CD8-positive, alpha-beta memory T cell (primary cell): ENCODE results near the gene SPATA16. TPM values are rescaled to one million over a fixed set of nuclear protein-coding genes. Genes with fewer than 3 reads are reported as not detected.
"Not testable (repeated sequence)": the region's sequence is repeated elsewhere in the genome, so short reads cannot be mapped to it uniquely, and the experiment has no call there.

ENCODE experiments used
- CTCF ChIA-PET: fragments of 350-600 bp; sonication (Branson Sonifier 250); formaldehyde crosslinking; loops from one replicate; lab custom pipeline; 2021; ENCODE audit warnings: antibody characterized with exemption; lab: Charles Lee
- POLR2A ChIA-PET: fragments of 350-600 bp; sonication (Branson Sonifier 250); formaldehyde crosslinking; loops from one replicate; lab custom pipeline; 2021; ENCODE audit warnings: antibody characterized with exemption; lab: Charles Lee
- DNase-seq, 5 donors: peaks; one replicate each; pipeline versions ENCODE4 v3.0.0 to v3.0.0-alpha.2; 2020 to 2022; ENCODE audit warnings: mixed read lengths in 1 of 5
- H3K27ac ChIP-seq: one replicate; pipeline ENCODE4 v1.7.0; 2013; ENCODE audit warnings: low read depth, mild to moderate bottlenecking, low read length, moderate library complexity
- H3K27me3 ChIP-seq: 2 replicates; pipeline ENCODE4 v1.7.0; 2013; ENCODE audit warnings: low read length, mild to moderate bottlenecking; ENCODE audit not compliant: insufficient read depth, poor library complexity, severe bottlenecking
- H3K36me3 ChIP-seq: 2 replicates; pipeline ENCODE4 v1.7.0; 2013; ENCODE audit warnings: mild to moderate bottlenecking, low read length, moderate library complexity; ENCODE audit not compliant: insufficient read depth
- H3K4me1 ChIP-seq: 2 replicates; pipeline ENCODE4 v1.7.0; 2013; ENCODE audit warnings: mild to moderate bottlenecking, low read length, moderate library complexity; ENCODE audit not compliant: insufficient read depth
- H3K4me3 ChIP-seq: 2 replicates; pipeline ENCODE4 v1.7.0; 2013; ENCODE audit warnings: mild to moderate bottlenecking, low read length
- H3K9me3 ChIP-seq: 2 replicates; pipeline ENCODE4 v1.7.0; 2013; ENCODE audit warnings: mild to moderate bottlenecking, low read length
- H3K27ac Mint-ChIP-seq, 8 donors: one replicate each; pipeline ENCODE4 v1.8.0; 2020 to 2021; ENCODE audit warnings: mixed read lengths in 8 of 8, mild to moderate bottlenecking in 6 of 8, inconsistent platforms in 3 of 8, moderate library complexity in 3 of 8
- H3K27me3 Mint-ChIP-seq, 2 donors: one replicate each; pipeline ENCODE4 v1.8.0; 2020 to 2021; ENCODE audit warnings: mixed read lengths in 2 of 2, mild to moderate bottlenecking in 1 of 2, moderate library complexity in 1 of 2
- H3K36me3 Mint-ChIP-seq, 3 donors: one replicate each; pipeline ENCODE4 v1.8.0; 2020 to 2021; ENCODE audit warnings: mixed read lengths in 3 of 3, inconsistent platforms in 1 of 3, mild to moderate bottlenecking in 1 of 3
- H3K4me1 Mint-ChIP-seq, 3 donors: one replicate each; pipeline ENCODE4 v1.8.0; 2020 to 2021; ENCODE audit warnings: mixed read lengths in 3 of 3, inconsistent platforms in 1 of 3, mild to moderate bottlenecking in 1 of 3
- H3K4me3 Mint-ChIP-seq, 7 donors: one replicate each; pipeline ENCODE4 v1.8.0; 2020 to 2021; ENCODE audit warnings: mixed read lengths in 7 of 7, mild to moderate bottlenecking in 6 of 7, moderate library complexity in 4 of 7, inconsistent platforms in 2 of 7
- H3K9me3 Mint-ChIP-seq, 5 donors: one replicate each; pipeline ENCODE4 v1.8.0; 2020 to 2022; ENCODE audit warnings: mixed read lengths in 5 of 5, mild to moderate bottlenecking in 3 of 5, moderate library complexity in 2 of 5, inconsistent platforms in 1 of 5
- polyA plus RNA-seq: library from polyadenylated mRNA; unstranded; fragments of 300-500 nt; fragmentation: Illumina TruSeq; gene quantifications from one replicate; pipeline ENCODE4 v1.2.3, GENCODE V29; 2021
- total RNA-seq, 2 experiments: library from RNA; stranded (reverse); gene quantifications; one replicate each; pipeline ENCODE4 v1.2.3, GENCODE V29; 2021

SPATA16 gene
- total and polyA plus RNA-seq, 3 experiments from 2014 or later, result not detected

DNA sequence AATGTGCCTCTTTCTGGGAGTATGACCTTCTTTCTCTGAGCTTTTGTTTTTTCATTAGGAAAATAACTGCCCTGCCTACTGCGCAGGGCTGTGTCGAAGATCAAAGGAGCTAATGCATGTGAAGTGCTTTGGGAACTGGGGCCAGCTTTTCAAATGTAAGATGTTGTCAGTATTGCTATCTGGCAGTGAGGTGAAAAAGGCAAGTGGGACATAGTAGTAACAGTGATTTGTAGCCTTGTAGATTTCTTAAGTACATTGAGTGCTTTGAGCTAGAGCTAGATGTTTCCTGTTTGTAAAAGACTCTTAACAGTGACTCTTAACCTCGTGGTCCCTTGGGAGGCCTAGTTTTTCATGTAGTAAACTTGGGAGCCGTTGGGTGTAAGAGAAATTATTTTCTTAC, 264.0 kb downstream of the SPATA16 start:
- DNase-seq, result no peak
- Mint-ChIP-seq H3K36me3 (peaks cover 0 to 4% (median 0%) of the 10 kb centered on the region in 3 donors), H3K27me3 (peaks cover 0 to 12% of the 10 kb centered on the region in 2 donors), H3K4me1 (no peaks in the 10 kb centered on the region), H3K27ac (no peak overlapping the region), H3K9me3 (peaks cover 5 to 14% (median 7%) of the 10 kb centered on the region in 5 donors), H3K4me3 (no peak overlapping the region)
- H3K36me3 ChIP-seq, result no peaks in the 10 kb centered on the region
- CTCF ChIA-PET, result no interaction called here
- no peak overlapping the region for H3K4me3 ChIP-seq
- H3K27ac ChIP-seq, result no peak overlapping the region
- no peaks in the 10 kb centered on the region for H3K27me3 ChIP-seq
- H3K9me3 ChIP-seq, result no peaks in the 10 kb centered on the region
- H3K4me1 ChIP-seq, result no peaks in the 10 kb centered on the region
- POLR2A ChIA-PET, result no interaction called here

DNA sequence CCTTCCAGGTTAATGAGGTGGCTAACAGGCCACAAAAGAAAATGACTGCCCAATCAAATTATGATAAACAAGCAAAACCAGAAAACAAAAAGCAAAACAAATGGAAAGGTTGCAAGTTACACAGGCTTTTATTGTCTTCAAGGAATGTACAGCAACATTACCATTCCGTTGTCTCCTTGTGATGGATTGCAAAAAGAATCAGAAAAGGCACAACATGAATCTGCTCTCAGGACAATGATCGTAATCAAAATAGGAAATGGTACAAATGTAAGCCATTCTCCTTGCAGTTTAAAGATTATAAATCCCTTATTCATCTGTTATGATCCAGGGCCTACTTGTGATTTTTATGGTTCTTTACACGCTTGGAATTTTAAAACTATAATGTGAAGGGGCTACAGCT, 264.7 kb downstream of the SPATA16 start:
- Histone ChIP-seq H3K4me1 (no peaks in the 10 kb centered on the region), H3K27me3 (no peaks in the 10 kb centered on the region), H3K27ac (no peak overlapping the region), H3K9me3 (no peaks in the 10 kb centered on the region), H3K36me3 (no peaks in the 10 kb centered on the region), H3K4me3 (no peak overlapping the region)
- H3K9me3 Mint-ChIP-seq, result peaks cover 5 to 11% (median 7%) of the 10 kb centered on the region in 5 donors
- no peak overlapping the region for H3K4me3 Mint-ChIP-seq
- ChIA-PET POLR2A (no interaction called here), CTCF (no interaction called here)
- peaks cover 0 to 12% of the 10 kb centered on the region in 2 donors for H3K27me3 Mint-ChIP-seq
- no peak for DNase-seq
- no peak overlapping the region for H3K27ac Mint-ChIP-seq
- H3K36me3 Mint-ChIP-seq, result peaks cover 0 to 4% (median 0%) of the 10 kb centered on the region in 3 donors
- H3K4me1 Mint-ChIP-seq, result no peaks in the 10 kb centered on the region

- Histone ChIP-seq H3K4me3 (no peak overlapping the region), H3K36me3 (no peaks in the 10 kb centered on the region), H3K9me3 (no peaks in the 10 kb centered on the region), H3K27ac (no peak overlapping the region), H3K27me3 (no peaks in the 10 kb centered on the region), H3K4me1 (no peaks in the 10 kb centered on the region)
- Mint-ChIP-seq H3K4me3 (no peak overlapping the region), H3K27ac (no peak overlapping the region), H3K36me3 (no peaks in the 10 kb centered on the region), H3K9me3 (peaks cover 2 to 9% (median 6%) of the 10 kb centered on the region in 5 donors), H3K4me1 (no peaks in the 10 kb centered on the region), H3K27me3 (peaks cover 0 to 15% of the 10 kb centered on the region in 2 donors)
- no peak for DNase-seq
- POLR2A ChIA-PET, result no interaction called here
- CTCF ChIA-PET, result no interaction called here
Measured at GRCh38 chr3:172875039-172875438, 266.0 kb downstream of the SPATA16 start.

- H3K27ac Mint-ChIP-seq, result no peak overlapping the region
- H3K27me3 Mint-ChIP-seq, result peaks cover 2 to 12% of the 10 kb centered on the region in 2 donors
- Histone ChIP-seq H3K27ac (no peak overlapping the region), H3K9me3 (no peaks in the 10 kb centered on the region), H3K27me3 (no peaks in the 10 kb centered on the region), H3K4me3 (no peak overlapping the region), H3K36me3 (no peaks in the 10 kb centered on the region), H3K4me1 (no peaks in the 10 kb centered on the region)
- no peak overlapping the region for H3K4me3 Mint-ChIP-seq
- H3K9me3 Mint-ChIP-seq, result no peaks in the 10 kb centered on the region
- no peak for DNase-seq
- H3K36me3 Mint-ChIP-seq, result no peaks in the 10 kb centered on the region
- POLR2A ChIA-PET, result no interaction called here
- H3K4me1 Mint-ChIP-seq, result no peaks in the 10 kb centered on the region
- CTCF ChIA-PET, result no interaction called here
Measured at GRCh38 chr3:172869784-172870518, 271.1 kb downstream of the SPATA16 start.

DNA sequence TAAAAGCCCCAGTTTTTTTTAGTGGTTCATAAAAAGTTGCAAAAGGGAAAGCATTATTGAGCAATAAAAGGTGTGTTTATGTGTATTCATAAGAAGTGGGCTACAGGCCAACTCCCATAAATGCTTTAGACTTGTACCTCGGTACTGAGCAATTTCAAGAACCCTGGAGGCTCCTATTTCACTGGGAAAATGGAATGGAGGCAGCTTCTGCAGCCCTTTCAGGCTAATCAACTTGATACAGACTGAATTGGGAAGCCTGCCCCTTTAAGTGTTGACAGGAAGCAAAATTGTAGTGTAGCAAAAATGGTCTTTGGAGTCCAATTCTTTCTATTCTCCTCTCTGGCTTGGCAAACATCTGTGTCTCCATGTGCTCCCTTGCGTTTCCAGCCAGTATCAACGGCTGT, 271.7 kb downstream of the SPATA16 start:
- Mint-ChIP-seq H3K9me3 (no peaks in the 10 kb centered on the region), H3K4me1 (no peaks in the 10 kb centered on the region), H3K36me3 (no peaks in the 10 kb centered on the region), H3K27me3 (peaks cover 2 to 10% of the 10 kb centered on the region in 2 donors), H3K27ac (no peak overlapping the region), H3K4me3 (no peak overlapping the region)
- Histone ChIP-seq H3K4me3 (no peak overlapping the region), H3K9me3 (no peaks in the 10 kb centered on the region), H3K36me3 (no peaks in the 10 kb centered on the region), H3K27me3 (no peaks in the 10 kb centered on the region), H3K27ac (no peak overlapping the region), H3K4me1 (no peaks in the 10 kb centered on the region)
- no peak for DNase-seq
- CTCF ChIA-PET, result no interaction called here
- POLR2A ChIA-PET, result no interaction called here

DNA sequence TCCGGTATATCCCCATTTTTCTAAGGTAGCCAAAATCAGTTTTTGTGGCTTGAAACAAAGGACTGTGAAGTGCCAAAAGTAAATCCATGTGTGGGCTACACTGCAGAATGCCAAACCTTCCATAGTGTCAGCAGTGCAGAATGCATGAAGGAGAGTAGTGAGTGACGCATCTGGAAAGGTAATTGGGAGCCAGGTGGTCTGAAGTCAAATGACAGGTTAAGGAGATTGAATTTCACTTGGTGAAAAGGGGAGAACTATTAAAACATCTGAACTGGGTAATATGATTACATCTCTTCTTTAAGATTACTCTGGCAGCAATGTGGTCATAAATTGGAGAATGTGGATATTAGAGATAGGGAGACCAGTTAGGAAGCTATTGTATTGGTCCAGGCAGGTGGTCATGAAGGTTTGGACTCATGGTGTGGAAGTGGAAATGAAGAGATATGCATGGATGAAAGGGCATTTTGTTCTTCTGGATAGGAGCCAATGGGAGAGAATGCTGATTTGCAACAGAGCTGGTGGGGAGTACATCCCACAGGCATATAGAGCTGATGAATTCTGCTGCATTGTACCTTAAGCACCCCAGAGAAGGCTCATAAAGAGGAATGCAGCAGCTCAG, 272.3 kb downstream of the SPATA16 start:
- H3K4me1 ChIP-seq, result no peaks in the 10 kb centered on the region
- H3K9me3 ChIP-seq, result no peaks in the 10 kb centered on the region
- H3K27me3 ChIP-seq, result no peaks in the 10 kb centered on the region
- H3K36me3 Mint-ChIP-seq, result no peaks in the 10 kb centered on the region
- DNase-seq, result no peak
- no peak overlapping the region for H3K4me3 Mint-ChIP-seq
- no peaks in the 10 kb centered on the region for H3K36me3 ChIP-seq
- H3K4me3 ChIP-seq, result no peak overlapping the region
- POLR2A ChIA-PET, result no interaction called here
- CTCF ChIA-PET, result no interaction called here
- no peaks in the 10 kb centered on the region for H3K9me3 Mint-ChIP-seq
- H3K27ac Mint-ChIP-seq, result no peak overlapping the region
- no peaks in the 10 kb centered on the region for H3K4me1 Mint-ChIP-seq
- peaks cover 2 to 13% of the 10 kb centered on the region in 2 donors for H3K27me3 Mint-ChIP-seq
- no peak overlapping the region for H3K27ac ChIP-seq

DNA sequence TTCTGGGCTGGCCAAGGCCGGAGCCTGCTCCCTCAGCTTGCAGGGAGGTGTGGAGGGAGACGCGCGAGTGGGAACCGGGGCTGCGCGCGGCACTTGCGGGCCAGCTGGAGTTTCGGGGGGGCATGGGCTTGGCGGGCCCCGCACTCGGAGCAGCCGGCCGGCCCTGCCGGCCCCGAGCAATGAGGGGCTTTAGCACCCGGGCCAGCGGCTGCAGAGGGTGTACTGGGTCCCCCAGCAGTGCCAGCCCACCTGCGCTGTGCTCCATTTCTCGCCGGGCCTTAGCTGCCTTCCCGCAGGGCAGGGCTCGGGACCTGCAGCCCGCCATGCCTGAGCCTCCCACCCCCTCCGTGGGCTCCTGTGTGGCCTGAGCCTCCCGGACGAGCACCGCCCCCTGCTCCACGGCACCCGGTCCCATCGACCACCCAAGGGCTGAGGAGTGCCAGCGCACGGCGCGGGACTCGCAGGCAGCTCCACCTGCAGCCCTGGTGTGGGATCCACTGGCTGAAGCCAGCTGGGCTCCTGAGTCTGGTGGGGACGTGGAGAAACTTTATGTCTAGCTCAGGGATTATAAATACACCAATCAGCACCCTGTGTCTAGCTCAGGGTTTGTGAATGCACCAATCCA, 274.2 kb downstream of the SPATA16 start:
- CTCF ChIA-PET, H3K4me3 ChIP-seq, H3K27ac ChIP-seq, H3K4me3 Mint-ChIP-seq, H3K36me3 ChIP-seq, H3K4me1 Mint-ChIP-seq, H3K27ac Mint-ChIP-seq, POLR2A ChIA-PET, H3K36me3 Mint-ChIP-seq, H3K4me1 ChIP-seq, DNase-seq, H3K9me3 Mint-ChIP-seq, H3K27me3 ChIP-seq, H3K9me3 ChIP-seq: not testable (repeated sequence)
- H3K27me3 Mint-ChIP-seq, result peaks cover 4 to 17% of the 10 kb centered on the region in 2 donors

DNA sequence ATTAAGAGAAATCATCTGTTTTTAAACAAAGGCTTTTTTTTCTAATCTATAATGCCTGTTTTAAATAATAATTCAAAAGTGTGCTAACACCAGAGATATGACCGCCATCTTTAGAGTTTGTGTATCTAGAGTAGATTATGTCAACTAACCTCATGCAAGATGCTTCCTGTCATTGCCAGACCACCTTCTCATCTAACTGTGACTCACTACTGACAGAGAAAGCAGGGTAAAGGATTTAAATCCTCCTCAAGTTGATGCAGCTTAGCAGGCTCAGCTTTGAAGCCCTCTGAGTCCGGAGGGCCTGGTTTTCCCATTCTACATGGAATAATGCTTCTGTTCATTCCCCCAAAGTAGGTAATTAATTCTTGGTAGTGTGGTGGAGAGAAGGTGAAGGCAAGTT, 282.0 kb downstream of the SPATA16 start:
- Mint-ChIP-seq H3K9me3 (peaks cover 0 to 1% (median 0%) of the 10 kb centered on the region in 5 donors), H3K36me3 (no peaks in the 10 kb centered on the region), H3K27ac (no peak overlapping the region), H3K27me3 (peaks cover 7 to 14% of the 10 kb centered on the region in 2 donors), H3K4me3 (no peak overlapping the region), H3K4me1 (no peaks in the 10 kb centered on the region)
- POLR2A ChIA-PET, result no interaction called here
- no peaks in the 10 kb centered on the region for H3K27me3 ChIP-seq
- no peaks in the 10 kb centered on the region for H3K9me3 ChIP-seq
- H3K4me3 ChIP-seq, result no peak overlapping the region
- no peak overlapping the region for H3K27ac ChIP-seq
- CTCF ChIA-PET, result no interaction called here
- H3K36me3 ChIP-seq, result no peaks in the 10 kb centered on the region
- no peaks in the 10 kb centered on the region for H3K4me1 ChIP-seq
- no peak for DNase-seq
